ENCODE data around the gene RAB36.

Gene RAB36

GRCh38 chr22:23144932-23145877, at the start of gene RAB36:
TSS of gene RAB36 (plus strand) at chr22:23145477. CDS start at chr22:23146617, 1,140 bp downstream.
- DNase-seq (ENCODE audit: low spot score): peak; percentile 98

- DNase-seq (ENCODE audit: low spot score): no peak
Measured at GRCh38 chr22:23095733-23096342, 49.4 kb upstream of the RAB36 start.

- no peak for DNase-seq (ENCODE audit: low spot score)
Measured at GRCh38 chr22:23097412-23098229, 47.7 kb upstream of the RAB36 start.

- no peak for DNase-seq (ENCODE audit: low spot score)
Measured at GRCh38 chr22:23098230-23098705, 47.0 kb upstream of the RAB36 start.

- DNase-seq (ENCODE audit: low spot score): no peak
Measured at GRCh38 chr22:23098718-23099530, 46.4 kb upstream of the RAB36 start.

GRCh38 chr22:23099531-23099804, 45.8 kb upstream of the RAB36 start:
- no peak for DNase-seq (ENCODE audit: low spot score)

GRCh38 chr22:23100124-23100801, 45.0 kb upstream of the RAB36 start:
- DNase-seq (ENCODE audit: low spot score): no peak

- DNase-seq (ENCODE audit: low spot score): no peak
Measured at GRCh38 chr22:23101524-23101923, 43.8 kb upstream of the RAB36 start.

GRCh38 chr22:23102002-23102655, 43.1 kb upstream of the RAB36 start:
- DNase-seq (ENCODE audit: low spot score): no peak

- no peak for DNase-seq (ENCODE audit: low spot score)
Measured at GRCh38 chr22:23102776-23103175, 42.5 kb upstream of the RAB36 start.

- no peak for DNase-seq (ENCODE audit: low spot score)
Measured at GRCh38 chr22:23103199-23103954, 41.9 kb upstream of the RAB36 start.

- no peak for DNase-seq (ENCODE audit: low spot score)
Measured at GRCh38 chr22:23104187-23104971, 40.9 kb upstream of the RAB36 start.

GRCh38 chr22:23105304-23105703, 40.0 kb upstream of the RAB36 start:
- no peak for DNase-seq (ENCODE audit: low spot score)

GRCh38 chr22:23105919-23106318, 39.4 kb upstream of the RAB36 start:
- DNase-seq (ENCODE audit: low spot score): no peak

GRCh38 chr22:23106344-23106743, 38.9 kb upstream of the RAB36 start:
- no peak for DNase-seq (ENCODE audit: low spot score)

GRCh38 chr22:23106906-23107367, 38.3 kb upstream of the RAB36 start:
- no peak for DNase-seq (ENCODE audit: low spot score)

- no peak for DNase-seq (ENCODE audit: low spot score)
Measured at GRCh38 chr22:23107487-23108248, 37.6 kb upstream of the RAB36 start.

Measured in AG08396 (cell line).